Progenitor cell of endocrine pancreas (in vitro differentiated cells): Measurements from ENCODE around the gene NLRP1. TPM values are rescaled to one million over a fixed set of nuclear protein-coding genes. Genes with fewer than 3 reads are reported as not detected.

Source experiments
- DNase-seq: peaks from one replicate; pipeline ENCODE4 v3.0.0; 2021; ENCODE audit warnings: low spot score; ENCODE audit not compliant: unreplicated experiment
- H3K27ac Mint-ChIP-seq: 2 replicates; pipeline ENCODE4 v1.8.0; 2021; ENCODE audit warnings: mild to moderate bottlenecking, moderate library complexity, mixed read lengths
- H3K27me3 Mint-ChIP-seq: 2 replicates; pipeline ENCODE4 v1.8.0; 2021; ENCODE audit warnings: mixed read lengths
- H3K36me3 Mint-ChIP-seq: 2 replicates; pipeline ENCODE4 v1.8.0; 2022; ENCODE audit warnings: mixed read lengths; ENCODE audit not compliant: insufficient read depth
- H3K4me1 Mint-ChIP-seq: 2 replicates; pipeline ENCODE4 v1.8.0; 2021; ENCODE audit warnings: low read depth, mixed read lengths
- H3K4me3 Mint-ChIP-seq: 2 replicates; pipeline ENCODE4 v1.8.0; 2021; ENCODE audit warnings: low read depth, mild to moderate bottlenecking, moderate library complexity, mixed read lengths
- H3K9me3 Mint-ChIP-seq: 2 replicates; pipeline ENCODE4 v1.8.0; 2021; ENCODE audit warnings: low read depth, mixed read lengths
- long read RNA-seq: library from polyadenylated mRNA; unstranded; transcript quantifications from one replicate; pipeline ENCODE4 v2.0.0, GENCODE V29; 2020
- total RNA-seq: library from RNA; stranded (reverse); gene quantifications from 2 replicates; pipeline ENCODE4 v1.2.1, GENCODE V29; 2021
- TF ChIP-seq, protein P1 (sequence below): fragments of 200-600 bp; sonication (generic); IDR thresholded peaks from one replicate; pipeline ENCODE4 v1.5.0; 2021; ENCODE audit warnings: antibody characterized with exemption, mild to moderate bottlenecking; ENCODE audit not compliant: unreplicated experiment

Gene NLRP1
- total RNA-seq: 24.0 and 25.3 TPM in 2 replicates
- long read RNA-seq: 0 reads

DNA sequence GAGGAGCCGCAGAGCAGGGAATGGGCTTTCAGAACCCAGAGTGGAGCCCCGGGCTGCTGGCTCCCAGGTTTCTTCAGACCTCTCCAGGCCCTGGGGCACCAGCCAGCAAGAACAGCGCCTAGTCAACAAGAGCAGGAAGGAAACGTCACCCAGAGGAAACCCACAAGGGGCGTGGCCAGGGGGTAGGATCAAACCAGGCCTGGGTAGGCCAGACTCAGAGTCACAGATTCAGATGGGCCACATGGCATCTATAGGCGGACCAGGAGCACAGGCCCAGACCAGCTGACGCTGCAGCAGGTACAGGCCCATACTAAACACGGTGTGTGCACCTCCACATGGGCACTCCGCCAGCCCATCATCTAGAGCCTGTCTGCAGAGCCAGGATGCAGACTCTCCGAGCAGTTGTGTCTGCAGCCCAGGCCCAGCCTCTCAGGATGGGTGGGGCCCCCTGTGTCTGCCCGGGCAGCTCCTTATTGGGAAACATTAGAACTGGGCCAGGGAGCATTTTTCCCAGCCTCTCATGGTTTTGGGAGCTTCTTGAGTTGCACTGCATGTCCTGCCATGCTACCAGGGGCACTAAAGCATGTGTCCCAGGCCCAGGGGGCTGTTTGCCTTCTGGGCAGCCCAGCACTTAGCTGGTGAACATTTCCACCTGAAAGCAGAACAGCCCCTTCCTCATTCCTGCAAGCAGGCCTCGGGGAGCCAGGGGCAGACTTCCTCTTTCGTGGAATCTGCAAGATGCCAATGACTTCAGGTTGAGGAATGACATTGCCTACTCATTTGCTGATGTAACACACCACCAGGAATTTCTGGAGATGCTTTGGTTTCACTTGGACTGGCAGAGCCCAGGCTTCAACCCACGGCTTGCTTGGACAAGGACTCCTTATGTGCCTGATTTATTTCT, at the start of gene NLRP1:
Gene NLRP1 (minus strand): TSS at position 127 of the 904 bp plus-strand sequence. CDS start 552 bp downstream, outside the sequence.
- no peak for DNase-seq
- Mint-ChIP-seq H3K4me3 (no peak within 1 kb of the TSS), H3K36me3 (no peaks in the 10 kb centered on the region), H3K27ac (no peak within 1 kb of the TSS), H3K27me3 (peaks cover 18% of the 10 kb centered on the region), H3K9me3 (no peaks in the 10 kb centered on the region), H3K4me1 (peaks cover 1% of the 10 kb centered on the region)
- TF ChIP-seq, protein P1, sequence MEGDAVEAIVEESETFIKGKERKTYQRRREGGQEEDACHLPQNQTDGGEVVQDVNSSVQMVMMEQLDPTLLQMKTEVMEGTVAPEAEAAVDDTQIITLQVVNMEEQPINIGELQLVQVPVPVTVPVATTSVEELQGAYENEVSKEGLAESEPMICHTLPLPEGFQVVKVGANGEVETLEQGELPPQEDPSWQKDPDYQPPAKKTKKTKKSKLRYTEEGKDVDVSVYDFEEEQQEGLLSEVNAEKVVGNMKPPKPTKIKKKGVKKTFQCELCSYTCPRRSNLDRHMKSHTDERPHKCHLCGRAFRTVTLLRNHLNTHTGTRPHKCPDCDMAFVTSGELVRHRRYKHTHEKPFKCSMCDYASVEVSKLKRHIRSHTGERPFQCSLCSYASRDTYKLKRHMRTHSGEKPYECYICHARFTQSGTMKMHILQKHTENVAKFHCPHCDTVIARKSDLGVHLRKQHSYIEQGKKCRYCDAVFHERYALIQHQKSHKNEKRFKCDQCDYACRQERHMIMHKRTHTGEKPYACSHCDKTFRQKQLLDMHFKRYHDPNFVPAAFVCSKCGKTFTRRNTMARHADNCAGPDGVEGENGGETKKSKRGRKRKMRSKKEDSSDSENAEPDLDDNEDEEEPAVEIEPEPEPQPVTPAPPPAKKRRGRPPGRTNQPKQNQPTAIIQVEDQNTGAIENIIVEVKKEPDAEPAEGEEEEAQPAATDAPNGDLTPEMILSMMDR: no peak

GRCh38 chr17:5631958-5632590, 47.8 kb upstream of the NLRP1 start:
- TF ChIP-seq, protein P1: no peak
- Mint-ChIP-seq H3K4me3 (no peak overlapping the region), H3K27ac (no peak overlapping the region), H3K36me3 (no peaks in the 10 kb centered on the region), H3K4me1 (no peaks in the 10 kb centered on the region), H3K27me3 (peaks cover 33% of the 10 kb centered on the region), H3K9me3 (no peaks in the 10 kb centered on the region)
- no peak for DNase-seq

- no peak overlapping the region for H3K4me3 Mint-ChIP-seq
- peaks cover 43% of the 10 kb centered on the region for H3K27me3 Mint-ChIP-seq
- no peaks in the 10 kb centered on the region for H3K36me3 Mint-ChIP-seq
- no peaks in the 10 kb centered on the region for H3K9me3 Mint-ChIP-seq
- H3K27ac Mint-ChIP-seq: no peak overlapping the region
- TF ChIP-seq, protein P1: no peak
- no peaks in the 10 kb centered on the region for H3K4me1 Mint-ChIP-seq
- no peak for DNase-seq
These were observed 46.1 kb upstream of the NLRP1 start for GRCh38 chr17:5630434-5630833.

- Mint-ChIP-seq H3K27ac (no peak overlapping the region), H3K4me3 (no peak overlapping the region), H3K36me3 (no peaks in the 10 kb centered on the region), H3K27me3 (peaks cover 47% of the 10 kb centered on the region), H3K4me1 (no peaks in the 10 kb centered on the region), H3K9me3 (no peaks in the 10 kb centered on the region)
- TF ChIP-seq, protein P1: no peak
- DNase-seq: no peak
These were observed 44.8 kb upstream of the NLRP1 start for GRCh38 chr17:5629128-5629527.

DNA sequence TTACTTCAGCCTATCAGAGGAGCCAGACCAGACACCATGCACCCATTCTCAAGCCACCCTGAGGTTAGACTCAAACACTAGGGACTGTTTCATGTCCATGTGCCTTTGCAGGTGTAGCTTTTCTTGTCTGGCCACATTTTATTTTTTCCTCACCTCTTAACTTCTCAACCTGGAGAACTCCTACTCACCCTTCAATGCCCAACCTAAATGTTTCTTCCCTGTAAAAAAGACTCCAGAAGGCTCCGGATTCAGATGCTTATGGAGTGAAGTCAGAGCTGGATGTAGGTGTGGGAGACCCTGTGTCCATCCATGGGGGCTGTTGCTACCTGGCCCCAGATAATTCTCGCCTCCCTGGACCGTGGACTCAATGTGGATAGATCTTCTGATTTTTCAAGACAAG, 44.0 kb upstream of the NLRP1 start:
- Mint-ChIP-seq H3K36me3 (no peaks in the 10 kb centered on the region), H3K4me3 (no peak overlapping the region), H3K9me3 (no peaks in the 10 kb centered on the region), H3K27ac (no peak overlapping the region), H3K27me3 (peaks cover 47% of the 10 kb centered on the region), H3K4me1 (no peaks in the 10 kb centered on the region)
- no peak for DNase-seq
- TF ChIP-seq, protein P1: no peak
